ENCODE data around the gene SMYD3. TPM values are rescaled to one million over a fixed set of nuclear protein-coding genes. Genes with fewer than 3 reads are reported as not detected.

The SMYD3 gene
- total and polyA plus RNA-seq, 8 donors = 20.4 to 35.1 (median 24.3) TPM

DNA sequence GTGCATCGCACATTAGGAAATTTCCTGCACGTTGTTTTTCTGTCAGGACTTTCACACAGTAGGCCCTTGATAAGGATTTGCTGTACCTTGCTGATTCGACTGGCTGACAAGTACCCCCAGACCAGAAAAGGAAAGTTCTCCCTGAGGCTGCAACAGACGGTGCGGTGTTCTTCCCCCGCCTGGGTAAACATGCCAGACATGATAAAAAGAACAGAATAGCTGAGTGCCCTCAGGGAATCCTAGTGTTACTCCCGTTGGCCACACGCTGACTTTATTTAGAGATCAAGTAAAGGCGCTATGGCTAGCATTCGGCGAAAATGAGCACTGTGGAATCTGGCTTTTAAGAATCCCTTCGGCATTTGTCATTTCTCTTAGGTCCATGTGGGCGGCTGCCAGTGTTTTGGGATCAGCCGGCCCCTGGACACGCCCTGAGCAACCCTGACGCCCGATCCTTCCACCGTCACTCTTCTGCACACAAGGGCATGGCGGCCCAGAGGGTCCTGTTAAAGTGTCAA is 744.6 kb downstream of the SMYD3 start:
- DNase-seq (no peak), ATAC-seq (no peak)
- H3K9me3 ChIP-seq = no peaks in the 10 kb centered on the region
- H3K4me1 ChIP-seq = no peaks in the 10 kb centered on the region
- TF ChIP-seq, protein P1, sequence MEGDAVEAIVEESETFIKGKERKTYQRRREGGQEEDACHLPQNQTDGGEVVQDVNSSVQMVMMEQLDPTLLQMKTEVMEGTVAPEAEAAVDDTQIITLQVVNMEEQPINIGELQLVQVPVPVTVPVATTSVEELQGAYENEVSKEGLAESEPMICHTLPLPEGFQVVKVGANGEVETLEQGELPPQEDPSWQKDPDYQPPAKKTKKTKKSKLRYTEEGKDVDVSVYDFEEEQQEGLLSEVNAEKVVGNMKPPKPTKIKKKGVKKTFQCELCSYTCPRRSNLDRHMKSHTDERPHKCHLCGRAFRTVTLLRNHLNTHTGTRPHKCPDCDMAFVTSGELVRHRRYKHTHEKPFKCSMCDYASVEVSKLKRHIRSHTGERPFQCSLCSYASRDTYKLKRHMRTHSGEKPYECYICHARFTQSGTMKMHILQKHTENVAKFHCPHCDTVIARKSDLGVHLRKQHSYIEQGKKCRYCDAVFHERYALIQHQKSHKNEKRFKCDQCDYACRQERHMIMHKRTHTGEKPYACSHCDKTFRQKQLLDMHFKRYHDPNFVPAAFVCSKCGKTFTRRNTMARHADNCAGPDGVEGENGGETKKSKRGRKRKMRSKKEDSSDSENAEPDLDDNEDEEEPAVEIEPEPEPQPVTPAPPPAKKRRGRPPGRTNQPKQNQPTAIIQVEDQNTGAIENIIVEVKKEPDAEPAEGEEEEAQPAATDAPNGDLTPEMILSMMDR (IDR thresholded peaks at IDR 0.05) = no peak
- H3K27me3 ChIP-seq = no peaks in the 10 kb centered on the region
- no peaks in the 10 kb centered on the region for H3K36me3 ChIP-seq
- intact Hi-C loops (cut with DNase I) = no loop called here
- H3K27ac ChIP-seq = no peak overlapping the region
- no peak overlapping the region for H3K4me3 ChIP-seq

DNA sequence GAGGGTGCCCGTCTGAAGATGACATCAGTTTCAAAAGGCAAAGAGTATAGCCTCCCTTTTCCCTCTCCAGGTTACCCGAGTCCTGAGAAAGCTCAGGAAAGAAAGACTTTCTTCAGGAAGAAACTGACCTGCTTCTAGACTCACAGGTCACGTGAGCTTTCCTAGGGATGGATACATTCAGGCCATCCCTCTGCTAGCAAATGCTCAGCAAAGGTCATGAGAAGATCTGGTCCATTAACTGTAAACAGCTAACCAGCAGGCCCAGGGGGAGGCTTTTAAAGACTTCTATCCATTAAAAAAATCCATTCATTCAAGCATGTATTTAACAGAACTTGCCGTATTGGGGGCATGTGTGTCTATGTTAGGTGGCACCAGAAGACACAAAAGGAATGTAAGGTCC is 746.8 kb downstream of the SMYD3 start:
- H3K4me1 ChIP-seq = no peaks in the 10 kb centered on the region
- intact Hi-C loops (cut with DNase I) = no loop called here
- H3K27me3 ChIP-seq = no peaks in the 10 kb centered on the region
- peaks cover 0 to 8% of the 10 kb centered on the region in 2 donors for H3K9me3 ChIP-seq
- no peak overlapping the region for H3K4me3 ChIP-seq
- no peak for DNase-seq
- TF ChIP-seq, protein P1 (IDR thresholded peaks at IDR 0.05) = no peak
- H3K27ac ChIP-seq = no peak overlapping the region
- no peaks in the 10 kb centered on the region for H3K36me3 ChIP-seq
- ATAC-seq = no peak

DNA sequence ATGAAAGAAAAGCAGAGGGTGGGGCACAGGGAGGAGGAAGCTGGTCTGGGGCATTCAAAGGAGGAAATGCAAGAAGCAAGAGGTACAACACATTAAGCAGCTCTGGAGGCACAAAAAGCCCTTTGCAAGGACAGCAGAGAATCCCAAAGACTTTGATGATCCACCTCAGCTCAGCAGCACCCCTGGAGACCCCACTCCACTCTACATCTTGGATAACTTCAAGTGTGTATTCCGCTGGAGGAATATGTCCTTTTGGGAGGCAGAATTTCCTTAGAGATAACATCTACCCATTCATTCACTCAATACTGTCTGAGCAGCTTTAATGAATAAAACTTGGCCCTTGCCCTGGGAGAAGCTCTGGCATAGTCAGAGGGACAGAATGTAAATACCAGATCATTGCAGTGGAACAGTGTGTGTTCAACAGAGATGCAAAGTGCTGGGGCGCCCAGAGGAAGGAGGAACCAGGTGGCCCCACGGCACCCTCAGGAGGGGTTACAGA is 752.6 kb downstream of the SMYD3 start:
- Histone ChIP-seq H3K4me1 (peaks cover 0 to 2% of the 10 kb centered on the region in 2 donors), H3K9me3 (peaks cover 0 to 9% of the 10 kb centered on the region in 2 donors), H3K27me3 (no peaks in the 10 kb centered on the region), H3K4me3 (no peak overlapping the region), H3K36me3 (no peaks in the 10 kb centered on the region), H3K27ac (no peak overlapping the region)
- ATAC-seq (no peak), DNase-seq (no peak)
- intact Hi-C loops (cut with DNase I) = no loop called here
- TF ChIP-seq, protein P1 (IDR thresholded peaks at IDR 0.05) = no peak

DNA sequence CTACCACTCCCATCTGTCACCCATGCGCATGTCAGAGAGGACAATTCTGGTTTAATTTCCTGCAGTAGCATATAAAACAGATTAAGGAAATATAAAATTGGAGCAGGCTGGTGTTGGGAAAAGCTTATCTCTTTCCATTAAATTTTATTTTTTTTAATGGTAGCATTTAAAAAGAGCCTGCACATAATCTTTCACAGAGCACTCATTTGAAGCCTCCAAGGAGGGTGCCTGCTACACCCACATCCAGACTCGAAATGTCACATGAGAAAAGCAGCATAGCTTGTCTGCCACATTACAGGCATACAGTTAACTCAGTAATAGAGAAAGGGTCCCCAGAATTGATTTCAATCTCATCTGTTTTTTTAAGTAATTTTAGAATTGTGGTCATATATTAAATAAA is 753.3 kb downstream of the SMYD3 start:
- intact Hi-C loops (cut with DNase I) = no loop called here

DNA sequence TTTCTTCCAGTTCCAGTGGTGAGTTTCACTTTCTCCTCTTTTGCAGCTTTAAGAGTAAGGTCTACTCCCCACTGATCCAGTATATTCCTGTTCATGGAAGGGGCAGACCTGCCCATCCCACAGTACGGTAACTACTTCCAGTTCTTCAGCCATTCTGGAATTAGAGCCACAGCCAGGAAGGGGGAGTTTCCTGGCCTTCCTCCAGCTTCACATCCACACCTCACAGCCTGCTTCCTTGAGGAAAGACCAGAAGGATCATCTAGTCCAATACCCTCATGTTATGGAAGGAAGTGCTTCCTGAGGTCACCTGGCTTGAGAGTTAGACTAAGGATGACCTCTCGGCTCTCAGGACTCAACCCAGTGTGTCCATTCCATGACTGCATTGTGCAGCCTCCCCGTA is 754.5 kb downstream of the SMYD3 start:
- Histone ChIP-seq H3K27me3 (no peaks in the 10 kb centered on the region), H3K4me1 (peaks cover 0 to 2% of the 10 kb centered on the region in 2 donors), H3K4me3 (no peak overlapping the region), H3K9me3 (peaks cover 0 to 9% of the 10 kb centered on the region in 2 donors), H3K36me3 (peaks cover 0 to 4% of the 10 kb centered on the region in 2 donors), H3K27ac (no peak overlapping the region)
- TF ChIP-seq, protein P1 (IDR thresholded peaks at IDR 0.05) = no peak
- ATAC-seq (no peak), DNase-seq (no peak)
- intact Hi-C loops (cut with DNase I) = no loop called here

More for the DNA sequence above, 753.3 kb downstream of the SMYD3 start:
- no peak for ATAC-seq
- TF ChIP-seq, protein P1 (IDR thresholded peaks at IDR 0.05) = no peak
- Histone ChIP-seq H3K9me3 (peaks cover 0 to 9% of the 10 kb centered on the region in 2 donors), H3K4me3 (no peak overlapping the region), H3K36me3 (peaks cover 0 to 2% of the 10 kb centered on the region in 2 donors), H3K27ac (no peak overlapping the region), H3K27me3 (no peaks in the 10 kb centered on the region), H3K4me1 (peaks cover 0 to 2% of the 10 kb centered on the region in 2 donors)
- no peak for DNase-seq
